IPS-11a (cell line): ENCODE measurements around the gene SEMA3E.
"Not testable (repeated sequence)": the region's sequence is repeated elsewhere in the genome, so short reads cannot be mapped to it uniquely, and the experiment has no call there.

Source experiments
- H3K4me3 ChIP-seq: one replicate; pipeline ENCODE4 v1.5.1; 2013; ENCODE audit warnings: low read depth, low read length, control low read depth

The SEMA3E gene

GRCh38 chr7:83457022-83457892 lies 191.7 kb downstream of the SEMA3E start:
- H3K4me3 ChIP-seq = no peak overlapping the region

- H3K4me3 ChIP-seq = no peak overlapping the region
These were observed 192.5 kb downstream of the SEMA3E start for GRCh38 chr7:83456413-83456812.

- H3K4me3 ChIP-seq = no peak overlapping the region
These were observed 193.3 kb downstream of the SEMA3E start for GRCh38 chr7:83455612-83456011.

GRCh38 chr7:83452256-83452655 lies 196.7 kb downstream of the SEMA3E start:
- H3K4me3 ChIP-seq = no peak overlapping the region

- H3K4me3 ChIP-seq = no peak overlapping the region
These were observed 197.4 kb downstream of the SEMA3E start for GRCh38 chr7:83451501-83452045.

- H3K4me3 ChIP-seq = no peak overlapping the region
These were observed 199.2 kb downstream of the SEMA3E start for GRCh38 chr7:83449781-83450180.

GRCh38 chr7:83447681-83448080 lies 201.3 kb downstream of the SEMA3E start:
- H3K4me3 ChIP-seq = no peak overlapping the region

GRCh38 chr7:83446102-83446669 lies 202.8 kb downstream of the SEMA3E start:
- H3K4me3 ChIP-seq = no peak overlapping the region

GRCh38 chr7:83442911-83443310 lies 206.0 kb downstream of the SEMA3E start:
- H3K4me3 ChIP-seq = no peak overlapping the region

GRCh38 chr7:83439026-83439425 lies 209.9 kb downstream of the SEMA3E start:
- H3K4me3 ChIP-seq = no peak overlapping the region

GRCh38 chr7:83430289-83430688 lies 218.7 kb downstream of the SEMA3E start:
- not testable (repeated sequence) for H3K4me3 ChIP-seq

GRCh38 chr7:83429493-83429892 lies 219.4 kb downstream of the SEMA3E start:
- H3K4me3 ChIP-seq = no peak overlapping the region

- no peak overlapping the region for H3K4me3 ChIP-seq
These were observed 221.1 kb downstream of the SEMA3E start for GRCh38 chr7:83427884-83428283.

- H3K4me3 ChIP-seq = no peak overlapping the region
These were observed 222.6 kb downstream of the SEMA3E start for GRCh38 chr7:83426325-83426724.

- no peak overlapping the region for H3K4me3 ChIP-seq
These were observed 229.9 kb downstream of the SEMA3E start for GRCh38 chr7:83419013-83419412.

GRCh38 chr7:83415840-83416239 lies 233.1 kb downstream of the SEMA3E start:
- H3K4me3 ChIP-seq = no peak overlapping the region

GRCh38 chr7:83414947-83415346 lies 234.0 kb downstream of the SEMA3E start:
- H3K4me3 ChIP-seq = no peak overlapping the region

GRCh38 chr7:83413831-83414230 lies 235.1 kb downstream of the SEMA3E start:
- no peak overlapping the region for H3K4me3 ChIP-seq

GRCh38 chr7:83413424-83413823 lies 235.5 kb downstream of the SEMA3E start:
- no peak overlapping the region for H3K4me3 ChIP-seq

GRCh38 chr7:83410989-83411591 lies 237.8 kb downstream of the SEMA3E start:
- no peak overlapping the region for H3K4me3 ChIP-seq

- no peak overlapping the region for H3K4me3 ChIP-seq
These were observed 254.2 kb downstream of the SEMA3E start for GRCh38 chr7:83394776-83395175.

- H3K4me3 ChIP-seq = no peak overlapping the region
These were observed 260.5 kb downstream of the SEMA3E start for GRCh38 chr7:83388436-83388835.
